ENCODE data around the gene CA6.
"Not testable (repeated sequence)": the region's sequence is repeated elsewhere in the genome, so short reads cannot be mapped to it uniquely, and the experiment has no call there.

Gene CA6

GRCh38 chr1:8926707-8927694 lies 18.7 kb upstream of the CA6 start:
- DNase-seq (ENCODE audit: low read depth in 2 of 2) = no peak

DNA sequence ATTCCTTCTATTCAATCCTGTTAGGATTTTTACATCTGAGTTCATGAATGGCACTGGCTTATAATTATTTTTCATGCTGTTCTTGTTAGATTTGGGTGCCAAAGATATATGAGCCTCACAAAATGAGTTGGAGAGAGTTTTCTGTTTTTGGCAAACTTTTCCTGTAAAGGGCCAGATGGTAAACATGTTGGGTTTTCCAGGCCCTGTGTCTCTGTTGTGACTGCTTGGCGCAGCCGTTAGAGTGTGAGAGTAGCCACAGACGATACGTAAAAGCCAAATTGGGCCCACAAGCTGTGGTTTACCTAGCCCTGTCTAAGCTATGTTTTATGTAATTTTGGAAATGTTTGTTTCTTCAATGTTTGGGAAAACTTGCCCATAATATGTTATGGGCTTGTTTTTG lies 15.6 kb upstream of the CA6 start:
- no peak for DNase-seq (ENCODE audit: low read depth in 2 of 2)

DNA sequence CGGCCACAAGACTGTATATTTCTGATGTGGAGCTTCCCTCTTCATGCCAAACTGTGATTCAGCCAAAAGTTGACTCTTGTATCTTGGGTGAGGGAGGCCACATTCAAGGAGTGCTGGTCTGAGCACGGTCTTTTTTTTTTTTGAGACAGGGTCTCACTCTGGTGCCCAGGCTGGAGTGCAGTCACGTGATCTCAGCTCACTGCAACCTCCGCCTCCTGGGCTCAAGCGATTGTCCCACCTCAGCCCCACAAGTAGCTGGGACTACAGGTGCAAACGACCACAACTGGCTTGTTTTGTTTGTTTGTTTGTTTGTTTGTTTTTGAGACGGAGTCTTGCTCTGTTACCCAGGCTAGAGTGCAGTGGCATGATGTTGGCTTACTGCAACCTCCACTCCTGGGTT lies 8.6 kb upstream of the CA6 start:
- DNase-seq (ENCODE audit: low read depth in 2 of 2) = not testable (repeated sequence)

- DNase-seq (ENCODE audit: low read depth in 2 of 2) = no peak
Observed at GRCh38 chr1:8937701-8938100, 8.0 kb upstream of the CA6 start.

DNA sequence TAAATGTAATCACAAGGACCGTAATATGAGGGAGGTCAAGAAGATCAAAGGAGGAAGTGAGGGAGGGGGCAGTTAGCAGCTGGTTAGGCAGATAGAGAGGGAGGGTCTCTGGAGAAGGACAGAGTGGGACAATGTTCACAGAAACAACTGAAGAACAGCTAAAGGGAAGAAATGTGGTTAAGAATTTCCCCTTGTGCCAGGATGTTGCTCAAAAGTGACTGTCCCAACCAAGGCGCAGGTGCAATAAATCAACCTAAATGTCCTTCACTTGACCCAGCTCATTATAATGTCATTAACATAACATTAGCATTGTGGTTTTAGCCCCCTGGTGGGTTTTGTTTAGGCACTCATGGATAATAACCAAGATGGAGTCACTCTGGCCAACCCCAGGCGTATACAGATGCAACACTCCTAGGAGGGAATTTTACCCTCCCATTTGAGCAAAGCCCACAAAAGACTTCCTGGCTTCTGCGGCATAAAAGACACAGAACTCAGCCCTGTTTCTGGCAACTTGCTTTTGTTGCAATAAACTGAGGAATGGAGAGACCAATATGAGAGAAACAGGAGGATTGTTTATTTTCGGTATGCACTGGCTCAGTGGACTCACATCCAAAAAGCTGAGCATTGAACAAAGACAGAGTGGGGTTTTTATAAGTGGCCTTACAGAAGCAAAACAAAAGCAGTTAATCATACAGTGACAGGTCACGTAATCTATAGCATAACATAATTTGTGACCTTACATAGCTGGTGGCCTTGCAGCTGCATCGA lies 7.3 kb upstream of the CA6 start:
- no peak for DNase-seq (ENCODE audit: low read depth in 2 of 2)

- no peak for DNase-seq (ENCODE audit: low read depth in 2 of 2)
Observed at GRCh38 chr1:8939000-8939265, 6.7 kb upstream of the CA6 start.

DNA sequence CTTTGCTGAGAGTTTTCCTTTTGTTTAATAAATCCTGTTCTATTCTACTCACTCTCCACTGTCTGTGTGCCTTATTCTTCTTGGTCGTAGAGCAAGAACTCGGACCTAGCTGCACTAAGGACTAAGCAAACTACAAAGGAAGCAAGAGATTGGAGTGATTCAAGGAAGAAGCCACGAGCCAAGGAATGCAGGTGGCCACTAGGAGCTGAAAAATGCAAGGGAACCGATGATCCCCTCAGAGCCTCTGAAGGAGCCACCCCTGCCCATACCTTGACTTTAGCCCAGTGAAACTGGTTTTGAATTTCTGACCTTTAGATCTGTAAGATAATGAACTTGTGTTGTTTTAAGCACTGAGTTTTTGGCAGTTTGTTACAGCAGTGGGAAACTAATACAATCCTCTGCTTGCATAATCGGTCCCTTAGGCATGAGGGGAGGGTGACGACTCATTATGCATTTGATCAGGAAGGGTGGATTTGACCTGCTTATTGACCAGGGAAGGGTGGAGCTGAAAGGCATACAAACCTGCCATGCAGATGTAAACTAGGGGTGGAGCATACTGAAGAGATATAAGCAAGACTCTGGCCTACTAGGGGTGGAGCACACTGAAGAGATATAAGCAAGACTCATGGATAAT lies 6.2 kb upstream of the CA6 start:
- no peak for DNase-seq (ENCODE audit: low read depth in 2 of 2)

- no peak for DNase-seq (ENCODE audit: low read depth in 2 of 2)
Observed at GRCh38 chr1:8941906-8942305, 3.8 kb upstream of the CA6 start.

DNA sequence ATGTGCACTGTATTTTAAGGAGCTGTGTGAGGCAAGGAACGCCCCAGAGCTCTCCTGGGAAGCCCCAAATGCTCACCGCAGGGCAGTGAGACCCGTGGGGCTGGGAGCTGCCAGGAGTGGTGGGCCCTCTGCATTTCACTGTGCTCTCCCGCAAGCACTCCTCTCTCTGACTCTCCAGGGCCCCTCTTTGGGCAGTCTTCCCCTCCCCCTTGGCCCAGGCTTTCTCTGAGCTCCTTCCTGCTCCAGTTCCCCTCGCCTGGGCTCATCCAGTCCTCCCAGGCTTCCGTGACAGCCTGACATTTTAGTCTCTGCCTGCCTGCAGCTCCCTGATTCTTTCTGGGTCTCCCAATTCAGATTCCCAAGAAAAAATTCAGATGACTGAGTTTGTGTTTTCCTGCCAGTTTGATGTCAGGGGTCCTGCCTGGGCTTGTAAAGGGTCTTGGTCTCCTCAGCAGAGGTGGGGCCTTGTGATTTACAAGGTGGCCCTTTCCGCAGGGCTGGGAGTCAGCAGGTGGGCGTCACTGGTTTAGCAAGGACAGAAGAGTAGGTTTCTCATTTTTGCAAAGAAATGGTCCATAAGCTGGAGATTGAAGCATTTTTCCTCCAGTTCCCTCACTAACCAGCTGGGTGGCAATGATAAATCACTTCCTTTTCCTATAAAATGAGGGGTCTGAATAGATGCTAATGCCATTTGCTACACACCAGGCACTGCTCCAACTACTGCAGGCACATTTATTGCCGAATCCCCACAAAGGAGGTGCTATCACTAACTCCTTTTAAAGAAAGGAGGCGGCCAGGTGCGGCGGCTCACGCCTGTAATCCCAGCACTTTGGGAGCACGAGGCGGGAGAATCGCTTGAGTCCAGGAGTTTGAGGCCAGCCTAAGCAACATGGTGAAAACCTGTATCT lies 1.9 kb upstream of the CA6 start:
- no peak for DNase-seq (ENCODE audit: low read depth in 2 of 2)

GRCh38 chr1:8947127-8947691 lies 1.5 kb downstream of the CA6 start:
- DNase-seq (ENCODE audit: low read depth in 2 of 2) = no peak

DNA sequence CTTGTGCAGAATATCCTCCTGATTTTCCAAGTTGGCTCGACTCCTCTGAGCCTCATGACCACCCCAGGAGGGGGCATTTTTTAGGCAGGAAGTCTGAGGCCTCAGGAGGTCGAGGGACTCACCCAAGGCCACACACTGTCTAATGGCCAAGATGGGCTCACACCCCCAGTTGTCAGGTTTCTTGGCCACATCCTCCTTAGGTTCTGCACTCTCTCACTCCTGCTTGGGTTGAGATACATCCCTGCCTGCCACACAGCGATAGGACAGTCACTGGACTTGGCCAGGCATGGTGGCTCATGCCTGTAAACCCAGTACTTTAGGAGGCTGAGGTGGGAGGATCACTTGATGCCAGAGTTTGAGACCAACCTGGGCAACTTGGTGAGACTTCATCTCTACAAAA lies 4.6 kb downstream of the CA6 start:
- no peak for DNase-seq (ENCODE audit: low read depth in 2 of 2)

- DNase-seq (ENCODE audit: low read depth in 2 of 2) = no peak
Observed at GRCh38 chr1:8951231-8951630, 5.6 kb downstream of the CA6 start.

DNA sequence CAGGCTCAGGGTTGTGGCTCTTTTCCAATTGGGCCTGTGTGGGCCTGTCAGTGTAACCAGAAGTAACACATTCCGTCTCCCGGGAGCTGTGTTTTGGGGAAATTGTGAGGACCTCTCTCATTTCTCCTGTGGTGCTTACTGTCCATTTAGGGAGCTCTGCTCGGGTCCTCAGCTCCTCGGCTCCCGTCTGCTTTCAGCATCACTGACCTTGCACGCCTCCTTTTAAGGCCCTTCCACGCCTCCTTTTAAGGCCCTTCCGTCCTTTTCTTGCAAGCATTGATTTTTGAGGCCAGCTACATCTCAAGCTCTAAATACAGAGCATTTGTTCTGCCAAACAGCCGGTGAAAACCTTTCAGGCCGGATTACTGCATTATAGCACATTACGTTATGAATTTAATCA lies 9.7 kb downstream of the CA6 start:
- DNase-seq (ENCODE audit: low read depth in 2 of 2) = no peak

- no peak for DNase-seq (ENCODE audit: low read depth in 2 of 2)
Observed at GRCh38 chr1:8956461-8957349, 11.0 kb downstream of the CA6 start.

DNA sequence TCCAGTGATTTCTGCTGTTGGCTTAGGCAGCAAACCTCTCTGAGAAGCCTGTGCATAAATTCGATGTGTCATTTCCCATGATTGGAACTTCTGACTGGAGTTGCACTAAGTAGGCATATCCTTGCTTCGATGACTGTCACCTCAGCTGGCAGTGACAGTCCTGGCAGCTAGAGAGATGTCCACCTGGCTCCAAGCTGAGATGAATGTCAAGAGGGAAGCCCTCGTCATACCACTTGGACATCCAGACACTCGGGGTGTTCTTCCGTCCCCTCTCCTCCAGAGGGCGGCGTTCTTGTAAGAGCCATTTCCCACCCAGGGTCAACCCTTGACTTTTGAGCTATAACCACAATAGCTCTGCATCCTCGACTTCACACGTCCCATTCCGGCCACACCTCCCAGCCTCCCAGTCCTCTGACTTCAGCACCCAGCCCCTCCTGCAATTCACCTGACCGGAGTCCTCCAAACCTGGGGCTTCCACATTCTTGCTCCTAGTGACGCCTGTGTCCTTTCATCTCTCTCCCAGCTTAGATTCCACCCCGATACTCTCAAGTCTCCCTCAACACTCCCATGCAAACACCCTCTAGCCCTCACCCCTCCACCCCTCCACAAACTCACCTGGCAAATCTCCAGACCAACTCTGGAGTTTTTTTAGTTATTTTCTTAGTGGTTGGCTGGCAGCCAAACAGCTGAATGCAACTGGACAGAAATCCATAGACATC lies 17.3 kb downstream of the CA6 start:
- DNase-seq (ENCODE audit: low read depth in 2 of 2) = peak in 1 of 2 donors; percentile 41

GRCh38 chr1:8963963-8964362 lies 18.3 kb downstream of the CA6 start:
- no peak for DNase-seq (ENCODE audit: low read depth in 2 of 2)

GRCh38 chr1:8965121-8965820 lies 19.6 kb downstream of the CA6 start:
- no peak for DNase-seq (ENCODE audit: low read depth in 2 of 2)

DNA sequence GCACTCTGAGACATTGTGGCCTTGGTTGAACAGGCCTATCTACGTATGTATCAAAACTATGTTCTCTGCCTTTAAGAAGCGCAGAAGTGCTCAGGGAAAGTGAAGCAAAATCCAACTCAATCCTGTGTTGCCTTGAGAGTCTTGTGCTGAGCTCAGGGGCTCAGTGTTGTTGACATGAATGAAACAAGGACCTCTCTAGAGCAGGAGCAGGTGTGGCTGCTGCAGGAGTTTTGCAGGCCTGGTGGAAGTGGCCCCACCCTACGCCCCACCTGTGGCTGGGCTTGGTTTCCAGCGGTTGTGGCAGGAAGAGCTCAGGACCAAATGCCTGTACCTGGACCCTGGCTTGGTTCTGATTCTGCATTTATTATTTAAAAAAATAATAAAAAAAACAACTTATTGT lies 20.9 kb downstream of the CA6 start:
- DNase-seq (ENCODE audit: low read depth in 2 of 2) = no peak

- not testable (repeated sequence) for DNase-seq (ENCODE audit: low read depth in 2 of 2)
Observed at GRCh38 chr1:8968902-8969301, 23.2 kb downstream of the CA6 start.

Data from activated CD4-positive, alpha-beta T cell treated with anti-CD3 and anti-CD28 coated beads for 24 hours (primary cell).